Gastroesophageal sphincter (tissue), 3 donors: ENCODE data around the gene CPED1.

Source experiments
- EP300 ChIP-seq: sonication (generic); formaldehyde crosslinking; IDR thresholded peaks from one replicate; pipeline ENCODE4 v1.6.1; 2017; ENCODE audit warnings: antibody characterized with exemption, mild to moderate bottlenecking
- POLR2A ChIP-seq, 2 donors: fragments of 450-650 bp; IDR thresholded peaks; one replicate each; pipeline ENCODE4 v1.6.1; 2017; ENCODE audit warnings: antibody characterized with exemption in 2 of 2, mild to moderate bottlenecking in 2 of 2, moderate library complexity in 1 of 2
- TF ChIP-seq, protein P1 (sequence below), 4 experiments: fragments of 200-600 bp in 2 of 4; fragments of 450-650 bp in 2 of 4; sonication (generic) in 1 of 4; IDR thresholded peaks; one replicate each; pipeline ENCODE4 v1.5.1; 2017 to 2019; ENCODE audit warnings: antibody characterized with exemption in 4 of 4, mild to moderate bottlenecking in 2 of 4, moderate library complexity in 2 of 4

DNA sequence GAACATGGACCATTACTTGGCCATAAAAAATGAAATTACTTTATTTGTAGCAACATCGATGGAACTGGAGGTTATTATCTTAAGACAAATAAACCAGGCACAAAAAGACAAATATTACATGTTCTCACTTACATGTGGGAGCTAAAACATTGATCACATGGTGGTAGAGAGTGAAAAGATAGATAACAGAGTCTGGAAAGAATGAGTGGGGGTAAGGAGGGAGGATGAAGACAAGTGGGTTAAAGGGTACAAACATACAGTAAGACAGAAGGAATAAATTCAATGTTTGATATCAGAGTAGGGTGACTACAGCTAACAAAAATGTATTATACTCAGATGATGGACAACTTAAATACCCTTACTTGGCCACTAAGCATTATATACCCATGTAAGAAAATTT, 240.3 kb downstream of the CPED1 start:
- TF ChIP-seq, protein P1, sequence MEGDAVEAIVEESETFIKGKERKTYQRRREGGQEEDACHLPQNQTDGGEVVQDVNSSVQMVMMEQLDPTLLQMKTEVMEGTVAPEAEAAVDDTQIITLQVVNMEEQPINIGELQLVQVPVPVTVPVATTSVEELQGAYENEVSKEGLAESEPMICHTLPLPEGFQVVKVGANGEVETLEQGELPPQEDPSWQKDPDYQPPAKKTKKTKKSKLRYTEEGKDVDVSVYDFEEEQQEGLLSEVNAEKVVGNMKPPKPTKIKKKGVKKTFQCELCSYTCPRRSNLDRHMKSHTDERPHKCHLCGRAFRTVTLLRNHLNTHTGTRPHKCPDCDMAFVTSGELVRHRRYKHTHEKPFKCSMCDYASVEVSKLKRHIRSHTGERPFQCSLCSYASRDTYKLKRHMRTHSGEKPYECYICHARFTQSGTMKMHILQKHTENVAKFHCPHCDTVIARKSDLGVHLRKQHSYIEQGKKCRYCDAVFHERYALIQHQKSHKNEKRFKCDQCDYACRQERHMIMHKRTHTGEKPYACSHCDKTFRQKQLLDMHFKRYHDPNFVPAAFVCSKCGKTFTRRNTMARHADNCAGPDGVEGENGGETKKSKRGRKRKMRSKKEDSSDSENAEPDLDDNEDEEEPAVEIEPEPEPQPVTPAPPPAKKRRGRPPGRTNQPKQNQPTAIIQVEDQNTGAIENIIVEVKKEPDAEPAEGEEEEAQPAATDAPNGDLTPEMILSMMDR (IDR thresholded peaks at IDR 0.05), result no peak
- TF ChIP-seq POLR2A (IDR thresholded peaks at IDR 0.05) (no peak), EP300 (no peak)
